Endodermal cell (in vitro differentiated cells): Measurements from ENCODE around the gene PLA2G4F. TPM values are rescaled to one million over a fixed set of nuclear protein-coding genes. Genes with fewer than 3 reads are reported as not detected.
A peak's percentile ranks its signal among the peaks of the same experiment; 100 is the strongest.

Source experiments
- DNase-seq: peaks from one replicate; pipeline ENCODE4 v3.0.0-alpha.2; 2017
- H3K27ac ChIP-seq: 2 replicates; pipeline ENCODE4 v1.5.1; 2013; ENCODE audit warnings: mild to moderate bottlenecking, low read depth, low read length, moderate library complexity
- H3K27me3 ChIP-seq: 2 replicates; pipeline ENCODE4 v1.6.1; 2013; ENCODE audit warnings: mild to moderate bottlenecking, low read length, moderate library complexity; ENCODE audit not compliant: insufficient read depth, control insufficient read depth, poor library complexity, severe bottlenecking
- H3K36me3 ChIP-seq: 2 replicates; pipeline ENCODE4 v1.7.0; 2013; ENCODE audit warnings: mild to moderate bottlenecking, low read length, moderate library complexity; ENCODE audit not compliant: control insufficient read depth, insufficient read depth
- H3K4me1 ChIP-seq: one replicate; pipeline ENCODE4 v1.7.0; 2013; ENCODE audit warnings: low read length; ENCODE audit not compliant: control insufficient read depth, insufficient read depth
- H3K4me3 ChIP-seq: 2 replicates; pipeline ENCODE4 v1.5.1; 2013; ENCODE audit warnings: mild to moderate bottlenecking, low read length, moderate library complexity
- H3K9ac ChIP-seq: 2 replicates; pipeline ENCODE4 v1.6.1; 2013; ENCODE audit warnings: mild to moderate bottlenecking, low read length, moderate library complexity; ENCODE audit not compliant: poor library complexity, severe bottlenecking; ENCODE audit errors: extremely low read depth
- H3K9me3 ChIP-seq: 2 replicates; pipeline ENCODE4 v1.6.1; 2013; ENCODE audit warnings: mild to moderate bottlenecking, low read length, moderate library complexity; ENCODE audit not compliant: control insufficient read depth
- H3K27ac Mint-ChIP-seq: 2 replicates; pipeline ENCODE4 v1.8.0; 2020; ENCODE audit warnings: mixed read lengths
- H3K27me3 Mint-ChIP-seq: 2 replicates; pipeline ENCODE4 v1.8.0; 2021; ENCODE audit warnings: mild to moderate bottlenecking, mixed read lengths; ENCODE audit not compliant: insufficient read depth
- H3K36me3 Mint-ChIP-seq: 2 replicates; pipeline ENCODE4 v1.8.0; 2020; ENCODE audit warnings: low read depth, mixed read lengths
- H3K4me1 Mint-ChIP-seq: 2 replicates; pipeline ENCODE4 v1.8.0; 2020; ENCODE audit warnings: mixed read lengths
- H3K4me3 Mint-ChIP-seq: 2 replicates; pipeline ENCODE4 v1.8.0; 2020; ENCODE audit warnings: mild to moderate bottlenecking, moderate library complexity, mixed read lengths
- H3K9me3 Mint-ChIP-seq: 2 replicates; pipeline ENCODE4 v1.8.0; 2020; ENCODE audit warnings: mild to moderate bottlenecking, mixed read lengths
- WGBS, 2 experiments: methylation state at CpG; one replicate each; pipeline versions ENCODE4 v1.1.5 to v1.1.7; 2013; ENCODE audit warnings: missing lambda C conversion rate in 2 of 2, mixed read lengths in 1 of 2; ENCODE audit not compliant: insufficient coverage in 1 of 2, insufficient read length in 1 of 2; 5-methylcytosine and 5-hydroxymethylcytosine counted together
- total RNA-seq, 2 donors: library from RNA; stranded (reverse); fragmentation: NEBNext Ultra II Directional in 1 of 2; extraction: Animal tissue kit (Norgen Biotek cat#: 25700) in 1 of 2; gene quantifications; 2 replicates in 1 of 2; 3 replicates in 1 of 2; pipeline ENCODE4 v1.2.1, GENCODE V29; 2021
- TF ChIP-seq, protein P1 (sequence below): fragments of 200-600 bp; sonication (generic); conservative IDR thresholded peaks from 2 replicates; pipeline ENCODE4 v1.5.0; 2021; ENCODE audit warnings: antibody characterized with exemption, mild to moderate bottlenecking

PLA2G4F gene
- total RNA-seq, 2 donors from 2014 or later: 0.22 TPM; not detected in 1

DNA sequence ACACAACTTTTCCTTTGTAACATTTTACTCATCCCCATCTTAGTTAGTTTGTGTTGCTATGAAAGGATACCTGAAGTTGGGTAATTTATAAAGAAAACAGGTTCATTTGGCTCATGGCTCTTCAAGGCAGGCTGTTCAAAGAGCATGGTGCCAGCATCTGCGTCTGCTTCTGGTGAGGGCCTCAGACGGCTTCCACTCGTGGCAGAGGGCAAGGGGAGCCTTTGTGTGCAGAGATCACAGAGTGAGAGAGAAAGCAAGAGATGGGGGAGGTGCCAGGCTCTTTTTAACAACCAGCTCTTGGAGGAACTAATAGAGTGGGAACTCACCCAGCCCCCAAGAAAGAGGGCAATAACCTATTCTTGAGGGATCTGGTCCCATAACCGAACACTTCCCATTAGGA is 23.1 kb downstream of the PLA2G4F start:
- WGBS, 2 experiments: 85% methylated on average over 4 of the region's 4 CpGs; no CpG with 5 or more reads in 1 of the 2 experiments
- H3K27ac ChIP-seq: no peak overlapping the region

GRCh38 chr15:42131826-42132806 is 24.3 kb downstream of the PLA2G4F start:
- Histone ChIP-seq H3K27ac (no peak overlapping the region), H3K27me3 (no peaks in the 10 kb centered on the region), H3K9me3 (no peaks in the 10 kb centered on the region), H3K4me3 (no peak overlapping the region), H3K36me3 (no peaks in the 10 kb centered on the region), H3K4me1 (no peaks in the 10 kb centered on the region), H3K9ac (no peak overlapping the region)
- 83 to 91% methylated on average over 5 to 9 of the region's 9 CpGs for WGBS, 2 experiments
- H3K4me1 Mint-ChIP-seq: no peaks in the 10 kb centered on the region
- TF ChIP-seq, protein P1, sequence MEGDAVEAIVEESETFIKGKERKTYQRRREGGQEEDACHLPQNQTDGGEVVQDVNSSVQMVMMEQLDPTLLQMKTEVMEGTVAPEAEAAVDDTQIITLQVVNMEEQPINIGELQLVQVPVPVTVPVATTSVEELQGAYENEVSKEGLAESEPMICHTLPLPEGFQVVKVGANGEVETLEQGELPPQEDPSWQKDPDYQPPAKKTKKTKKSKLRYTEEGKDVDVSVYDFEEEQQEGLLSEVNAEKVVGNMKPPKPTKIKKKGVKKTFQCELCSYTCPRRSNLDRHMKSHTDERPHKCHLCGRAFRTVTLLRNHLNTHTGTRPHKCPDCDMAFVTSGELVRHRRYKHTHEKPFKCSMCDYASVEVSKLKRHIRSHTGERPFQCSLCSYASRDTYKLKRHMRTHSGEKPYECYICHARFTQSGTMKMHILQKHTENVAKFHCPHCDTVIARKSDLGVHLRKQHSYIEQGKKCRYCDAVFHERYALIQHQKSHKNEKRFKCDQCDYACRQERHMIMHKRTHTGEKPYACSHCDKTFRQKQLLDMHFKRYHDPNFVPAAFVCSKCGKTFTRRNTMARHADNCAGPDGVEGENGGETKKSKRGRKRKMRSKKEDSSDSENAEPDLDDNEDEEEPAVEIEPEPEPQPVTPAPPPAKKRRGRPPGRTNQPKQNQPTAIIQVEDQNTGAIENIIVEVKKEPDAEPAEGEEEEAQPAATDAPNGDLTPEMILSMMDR: no peak
- H3K27ac Mint-ChIP-seq: no peak overlapping the region
- H3K27me3 Mint-ChIP-seq: no peaks in the 10 kb centered on the region
- DNase-seq: peak; percentile 53
- H3K4me3 Mint-ChIP-seq: no peak overlapping the region
- H3K36me3 Mint-ChIP-seq: no peaks in the 10 kb centered on the region
- no peaks in the 10 kb centered on the region for H3K9me3 Mint-ChIP-seq

More for the DNA sequence above, 23.1 kb downstream of the PLA2G4F start:
- Histone ChIP-seq H3K27me3 (no peaks in the 10 kb centered on the region), H3K4me1 (no peaks in the 10 kb centered on the region), H3K36me3 (no peaks in the 10 kb centered on the region), H3K9ac (no peak overlapping the region), H3K4me3 (no peak overlapping the region), H3K9me3 (peaks cover 6% of the 10 kb centered on the region)
- peak; percentile 38 for DNase-seq
- H3K36me3 Mint-ChIP-seq: no peaks in the 10 kb centered on the region
- no peak overlapping the region for H3K4me3 Mint-ChIP-seq
- H3K27me3 Mint-ChIP-seq: no peaks in the 10 kb centered on the region
- no peaks in the 10 kb centered on the region for H3K4me1 Mint-ChIP-seq
- H3K27ac Mint-ChIP-seq: no peak overlapping the region
- TF ChIP-seq, protein P1: no peak
- peaks cover 5% of the 10 kb centered on the region for H3K9me3 Mint-ChIP-seq

GRCh38 chr15:42131006-42131405 is 25.4 kb downstream of the PLA2G4F start:
- no peak overlapping the region for H3K4me3 Mint-ChIP-seq
- no peak for DNase-seq
- 97 to 100% methylated on average over 1 of the region's 1 CpG for WGBS, 2 experiments
- H3K27ac Mint-ChIP-seq: no peak overlapping the region
- H3K9me3 Mint-ChIP-seq: no peaks in the 10 kb centered on the region
- TF ChIP-seq, protein P1: no peak
- no peaks in the 10 kb centered on the region for H3K4me1 ChIP-seq
- H3K4me1 Mint-ChIP-seq: no peaks in the 10 kb centered on the region
- no peaks in the 10 kb centered on the region for H3K36me3 ChIP-seq
- no peaks in the 10 kb centered on the region for H3K27me3 ChIP-seq
- H3K9ac ChIP-seq: no peak overlapping the region
- no peaks in the 10 kb centered on the region for H3K27me3 Mint-ChIP-seq
- no peak overlapping the region for H3K4me3 ChIP-seq
- H3K27ac ChIP-seq: no peak overlapping the region
- H3K9me3 ChIP-seq: no peaks in the 10 kb centered on the region
- no peaks in the 10 kb centered on the region for H3K36me3 Mint-ChIP-seq
